Motor neuron (in vitro differentiated cells): Measurements from ENCODE around the gene DCTN1. TPM values are rescaled to one million over a fixed set of nuclear protein-coding genes. Genes with fewer than 3 reads are reported as not detected.

Experiments used
- ATAC-seq, 8 experiments: fragments of 200-7000 bp; cut with Tn5 transposase; replicated peaks in 6 of 8; 2 replicates each; pipeline ENCODE4 v1.8.0; 2021; ENCODE audit warnings: mild to moderate bottlenecking in 8 of 8, moderate library complexity in 8 of 8
- H3K27ac ChIP-seq, 2 donors: fragments of 250-450 bp; sonication (Bioruptor Pico); 2 replicates each; pipeline ENCODE4 v1.9.0; 2021; ENCODE audit warnings: antibody characterized with exemption in 2 of 2, mild to moderate bottlenecking in 2 of 2, moderate library complexity in 1 of 2
- H3K4me1 ChIP-seq, 2 donors: fragments of 250-450 bp; sonication (Bioruptor Pico); replicated peaks in 1 of 2; 2 replicates each; pipeline ENCODE4 v1.6.1; 2021; ENCODE audit warnings: antibody characterized with exemption in 2 of 2, mild to moderate bottlenecking in 2 of 2, moderate library complexity in 1 of 2
- H3K4me3 ChIP-seq, 5 donors: fragments of 250-450 bp; sonication (Bioruptor Pico); 2 replicates each; pipeline ENCODE4 v1.9.0; 2021; ENCODE audit warnings: antibody characterized with exemption in 5 of 5, mild to moderate bottlenecking in 5 of 5, moderate library complexity in 4 of 5
- WGBS, 10 experiments: fragments of 450-650 bp; shearing (Covaris generic); methylation state at CpG; one replicate each; pipeline ENCODE4 v1.0.0; 2022; 5-methylcytosine and 5-hydroxymethylcytosine counted together
- in situ Hi-C, 9 experiments: fragments of 400-800 bp; cut with MboI; loops; one replicate each; pipeline ENCODE4 v1.15.0; 2021; ENCODE audit warnings: low sequenced_read_pairs in 9 of 9, low pct_unique_long_range_greater_than_20kb in 2 of 9; ENCODE audit not compliant: unreplicated experiment in 9 of 9
- total RNA-seq, 8 experiments: library from RNA; unstranded; fragments of 300-600 nt; gene quantifications; 2 replicates each; pipeline versions ENCODE4 v1.2.3 to v1.2.4, GENCODE V29; 2022

Gene DCTN1
- total RNA-seq, 8 experiments from 2014 or later, result 92.7 to 205 (median 134) TPM

DNA sequence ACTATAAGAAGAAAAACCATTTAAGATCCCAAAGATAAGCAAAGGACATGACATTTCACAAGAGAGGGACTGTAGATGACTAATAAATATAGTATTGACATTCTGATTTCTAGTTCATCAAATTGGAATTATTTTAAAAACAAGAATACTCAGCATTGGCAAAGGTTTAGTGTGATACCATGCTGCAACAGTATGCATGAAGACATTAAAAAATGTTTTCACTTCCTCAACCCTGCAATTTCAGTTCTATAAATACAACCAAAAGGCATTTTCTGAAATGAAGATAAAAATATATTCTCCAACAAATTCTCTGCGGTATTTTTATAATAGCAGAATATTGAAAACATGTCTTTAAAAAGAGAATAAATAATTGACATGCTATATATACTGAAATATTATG, 39.2 kb upstream of the DCTN1 start:
- in situ Hi-C loops, result no loop called here
- ATAC-seq, result no peak
- Histone ChIP-seq H3K27ac (no peak overlapping the region), H3K4me3 (no peak overlapping the region), H3K4me1 (peaks cover 0 to 17% of the 10 kb centered on the region in 2 donors)
- 86 to 100% (median 100%) methylated on average over 1 of the region's 1 CpG; no CpG with 5 or more reads in 3 of the 10 experiments for WGBS, 10 experiments

DNA sequence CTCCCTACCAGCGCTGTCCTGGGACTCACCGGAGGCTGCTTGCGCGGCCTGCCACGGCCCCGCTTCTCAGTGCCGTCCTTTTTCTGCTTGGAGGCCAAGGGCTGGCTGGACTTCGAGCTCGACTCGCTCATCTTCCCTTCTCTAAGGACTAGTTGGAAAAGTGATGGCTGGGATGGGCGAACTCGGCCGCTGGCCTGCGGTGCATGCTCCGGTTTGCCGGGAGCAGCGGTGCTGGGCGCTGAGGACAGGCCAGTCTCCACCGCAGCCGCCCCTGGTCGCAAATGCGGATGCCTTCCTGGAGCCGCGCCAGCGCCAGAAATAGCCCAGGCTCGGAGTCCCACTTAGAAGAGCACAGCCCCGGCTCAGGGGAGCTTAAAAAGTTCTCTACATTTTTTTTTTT, 38.2 kb upstream of the DCTN1 start:
- in situ Hi-C loops, result no loop called here
- no peak overlapping the region for H3K4me3 ChIP-seq
- WGBS, 10 experiments, result 20 to 98% (median 83%) methylated on average over 1 to 19 of the region's 27 CpGs; no CpG with 5 or more reads in 3 of the 10 experiments

DNA sequence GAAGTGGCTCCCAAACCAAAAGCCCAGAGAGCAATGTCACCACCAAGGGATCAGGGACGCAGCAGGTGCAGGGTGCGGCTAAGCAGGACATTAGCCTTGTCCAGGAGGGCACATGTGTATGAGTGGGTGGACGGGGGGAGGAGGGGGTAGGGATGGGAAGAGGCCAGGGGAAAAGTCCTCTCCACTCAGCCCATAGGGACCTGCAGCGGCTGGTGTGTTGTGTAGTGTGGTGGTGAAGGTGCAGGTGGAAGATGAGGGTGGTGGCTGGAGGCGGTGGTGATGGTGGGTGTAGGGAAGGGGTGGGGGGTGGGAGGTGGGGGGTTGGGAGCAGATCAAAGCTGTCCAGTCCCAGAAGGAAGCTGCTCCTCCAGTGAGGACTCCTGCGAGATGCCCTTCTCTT, 37.7 kb upstream of the DCTN1 start:
- Histone ChIP-seq H3K27ac (no peak overlapping the region), H3K4me3 (no peak overlapping the region), H3K4me1 (peaks cover 0 to 17% of the 10 kb centered on the region in 2 donors)
- 100% methylated on average over 3 of the region's 6 CpGs; no CpG with 5 or more reads in 9 of the 10 experiments for WGBS, 10 experiments
- ATAC-seq, result no peak
- in situ Hi-C loops, result no loop called here

More for the DNA sequence above, 38.2 kb upstream of the DCTN1 start:
- ATAC-seq, result no peak
- Histone ChIP-seq H3K4me1 (peaks cover 0 to 17% of the 10 kb centered on the region in 2 donors), H3K27ac (no peak overlapping the region)

DNA sequence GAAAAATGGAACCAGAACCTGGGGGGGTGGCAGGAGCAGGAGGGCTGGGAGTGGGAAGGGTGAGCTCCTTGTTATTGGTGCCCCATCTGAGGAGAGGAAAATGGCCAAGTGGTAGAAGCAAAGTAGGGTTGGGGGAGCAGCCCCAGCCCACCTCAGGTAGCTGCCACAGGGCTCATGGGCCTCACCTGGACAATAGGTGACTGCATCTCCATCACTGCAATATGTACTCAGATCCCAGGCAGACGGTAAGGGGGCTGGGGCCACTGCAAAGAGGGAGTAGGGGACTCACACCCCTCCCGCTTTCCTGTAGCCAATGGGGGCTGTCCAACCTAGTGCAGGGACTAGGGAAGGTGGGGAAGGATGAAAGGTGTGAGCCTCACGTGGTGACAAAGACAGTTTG, 37.1 kb upstream of the DCTN1 start:
- in situ Hi-C loops, result no loop called here
- Histone ChIP-seq H3K4me1 (peaks cover 0 to 13% of the 10 kb centered on the region in 2 donors), H3K27ac (no peak overlapping the region), H3K4me3 (no peak overlapping the region)
- 40 to 100% methylated on average over 1 of the region's 3 CpGs; no CpG with 5 or more reads in 8 of the 10 experiments for WGBS, 10 experiments
- ATAC-seq, result no peak

DNA sequence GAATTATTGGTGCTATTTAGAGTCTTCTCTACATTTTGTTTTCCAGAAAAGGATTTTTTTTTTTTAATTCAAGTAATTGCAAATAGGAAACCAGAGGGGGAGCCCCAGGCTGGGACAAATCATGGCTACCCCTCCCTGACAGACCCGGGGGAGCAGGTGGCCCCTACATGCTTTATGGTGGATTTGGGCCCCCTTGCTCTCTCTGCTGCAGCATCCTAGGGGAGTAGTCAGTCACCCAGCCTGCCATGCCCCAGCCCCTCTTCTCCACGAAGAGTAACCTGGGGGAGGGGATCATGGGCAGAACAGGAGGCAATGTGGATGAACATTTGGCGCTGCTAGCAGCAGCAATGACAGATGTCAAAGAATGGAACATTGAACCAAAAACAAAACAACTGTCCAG, 36.7 kb upstream of the DCTN1 start:
- no peak overlapping the region for H3K27ac ChIP-seq
- H3K4me3 ChIP-seq, result no peak overlapping the region
- 0 to 100% (median 50%) methylated on average over 1 to 2 of the region's 3 CpGs; no CpG with 5 or more reads in 2 of the 10 experiments for WGBS, 10 experiments
- H3K4me1 ChIP-seq, result peaks cover 0 to 12% of the 10 kb centered on the region in 2 donors
- ATAC-seq, result no peak
- in situ Hi-C loops, result no loop called here

DNA sequence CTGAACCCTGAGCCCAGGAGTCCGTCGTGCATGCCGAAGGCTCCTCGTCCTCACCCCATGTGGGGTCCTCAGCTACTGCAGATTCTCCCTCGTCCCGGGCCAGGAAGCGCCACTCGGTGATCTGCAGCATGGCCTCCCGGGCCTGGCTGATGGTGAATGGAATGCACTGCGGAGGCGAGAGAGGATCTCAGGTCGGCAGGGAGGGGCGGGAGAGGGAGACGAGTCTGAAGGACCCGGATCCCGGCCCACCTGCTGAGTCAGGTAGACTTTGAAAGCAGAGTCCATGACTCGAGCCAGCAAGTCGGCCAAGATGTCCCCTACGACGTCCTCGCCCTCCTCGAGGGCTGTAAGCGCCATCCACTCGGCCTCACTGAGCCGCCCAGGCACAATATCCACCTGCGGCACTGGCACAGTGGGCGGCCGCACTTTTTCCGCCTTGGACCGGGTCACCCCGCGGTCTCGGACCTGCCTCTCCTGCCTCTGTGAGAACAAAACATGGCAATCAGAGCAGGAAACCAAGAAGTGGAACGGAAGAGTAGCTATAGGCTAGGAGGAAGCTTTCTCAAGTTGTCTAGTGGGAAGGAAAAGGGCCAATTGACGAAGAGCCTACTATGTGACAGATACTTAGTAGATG, 35.8 kb upstream of the DCTN1 start:
- ATAC-seq, result peak in 1 of 8 experiments; percentile 6
- Histone ChIP-seq H3K4me3 (no peak overlapping the region), H3K27ac (no peak overlapping the region), H3K4me1 (peaks cover 0 to 12% of the 10 kb centered on the region in 2 donors)
- 60 to 96% (median 83%) methylated on average over 1 to 8 of the region's 35 CpGs; no CpG with 5 or more reads in 2 of the 10 experiments for WGBS, 10 experiments
- in situ Hi-C loops, result no loop called here

DNA sequence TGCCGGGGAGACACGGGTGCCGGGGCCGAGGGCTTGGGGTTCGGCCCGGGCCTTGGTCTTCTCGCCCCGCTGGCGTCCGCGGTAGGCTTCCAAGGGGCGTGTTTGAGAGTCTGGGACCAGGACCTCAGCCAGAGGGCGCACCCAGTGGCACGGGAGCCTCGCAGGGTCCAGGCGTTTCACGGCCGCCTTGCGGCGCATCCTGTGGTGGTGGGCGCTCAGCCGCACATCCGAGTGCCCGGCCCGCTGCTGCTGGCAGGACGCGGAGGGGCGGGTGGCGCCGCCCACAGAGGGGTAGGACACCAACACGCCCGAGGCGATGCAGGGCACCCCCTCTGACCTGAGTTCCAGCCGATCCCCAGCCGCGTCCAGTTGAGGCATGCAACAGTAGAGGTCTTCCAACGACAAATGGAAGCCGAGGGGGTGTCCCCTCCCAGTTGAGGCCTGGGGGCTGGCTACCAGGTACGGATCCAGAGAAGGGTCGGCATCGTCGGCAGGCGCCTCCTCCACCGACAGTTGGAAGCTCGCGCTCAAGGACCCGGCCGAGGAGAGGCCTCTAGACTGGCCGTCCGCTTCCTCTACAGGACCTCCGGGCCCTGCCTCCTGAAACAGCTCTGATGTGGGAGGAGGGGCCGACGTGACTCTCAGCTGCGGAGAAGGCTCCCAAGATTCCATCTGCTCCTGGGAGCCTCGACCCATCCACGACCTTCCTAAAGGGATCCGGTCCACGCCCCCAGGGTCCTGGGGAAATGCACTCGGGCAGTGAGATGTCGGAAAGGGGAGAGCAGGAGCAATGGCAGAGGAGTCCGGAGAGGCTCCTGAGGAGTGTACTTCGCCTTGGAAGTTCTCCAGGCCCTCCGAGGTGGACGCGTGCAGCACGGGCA, 35.0 kb upstream of the DCTN1 start:
- H3K4me3 ChIP-seq, result no peak overlapping the region
- in situ Hi-C loops, result no loop called here
- 0 to 91% (median 40%) methylated on average over 1 to 12 of the region's 66 CpGs; no CpG with 5 or more reads in 3 of the 10 experiments for WGBS, 10 experiments
- no peak overlapping the region for H3K27ac ChIP-seq
- peaks cover 0 to 6% of the 10 kb centered on the region in 2 donors for H3K4me1 ChIP-seq
- peak in 6 of 8 experiments; percentile 32 to 84 (median 68) for ATAC-seq

DNA sequence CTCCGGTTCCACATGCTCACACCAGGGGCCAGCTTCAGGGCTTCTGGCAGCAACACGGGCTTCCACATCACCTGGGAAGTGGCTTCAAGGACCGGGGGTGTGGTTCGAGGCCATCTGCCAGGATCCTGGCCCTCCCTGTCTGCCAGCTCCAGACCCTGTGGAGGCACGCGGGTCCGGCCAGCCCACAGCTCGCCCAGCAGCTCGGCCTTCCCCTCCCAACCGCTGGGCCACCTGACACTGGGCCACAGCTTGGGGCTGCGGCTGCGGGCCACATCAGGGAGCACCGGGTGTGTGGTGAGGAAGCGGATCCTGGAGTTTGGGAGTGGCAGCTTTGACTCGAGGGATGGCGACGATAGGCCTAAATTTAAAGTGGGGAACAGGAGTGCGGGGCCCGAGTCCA, 34.3 kb upstream of the DCTN1 start:
- ATAC-seq, result peak in 3 of 8 experiments; percentile 29 to 46 (median 38)
- Histone ChIP-seq H3K4me1 (peaks cover 0 to 6% of the 10 kb centered on the region in 2 donors), H3K4me3 (no peak overlapping the region), H3K27ac (no peak overlapping the region)
- in situ Hi-C loops, result no loop called here
- WGBS, 10 experiments, result 20 to 100% (median 92%) methylated on average over 1 to 12 of the region's 19 CpGs; no CpG with 5 or more reads in 5 of the 10 experiments

DNA sequence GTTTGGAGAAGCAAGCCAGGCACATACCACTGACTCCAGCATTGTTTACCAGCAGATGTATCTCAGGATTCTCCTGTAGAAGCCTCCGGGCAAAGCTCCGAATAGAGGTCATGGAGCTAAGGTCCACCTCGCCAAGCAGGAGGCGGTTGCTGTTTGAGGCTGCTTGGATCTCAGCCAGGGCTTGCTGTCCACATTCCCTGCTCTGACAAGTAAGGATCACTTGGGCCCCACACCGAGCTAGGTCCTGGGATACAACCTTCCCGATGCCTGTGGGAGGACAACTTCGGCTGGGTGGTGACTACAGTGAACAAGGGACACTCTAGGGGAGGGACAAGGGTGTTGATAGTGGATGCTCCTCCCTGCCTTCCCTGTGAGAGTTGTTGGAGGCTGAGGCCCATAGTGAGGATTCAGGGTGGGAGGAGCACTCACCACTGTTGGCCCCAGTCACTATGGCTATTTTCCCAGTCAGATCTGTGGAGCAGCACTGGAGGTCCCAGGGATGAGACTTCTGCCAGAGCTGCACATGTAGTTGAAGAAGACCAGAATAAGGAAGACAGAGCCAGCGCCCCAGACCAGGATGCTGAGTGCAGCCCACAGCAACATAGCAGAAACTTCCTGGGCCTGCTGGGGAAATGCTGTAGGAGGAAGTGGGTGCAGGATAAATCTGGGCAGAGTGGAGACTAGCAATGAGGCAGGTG, 33.0 kb upstream of the DCTN1 start:
- in situ Hi-C loops, result no loop called here

DNA sequence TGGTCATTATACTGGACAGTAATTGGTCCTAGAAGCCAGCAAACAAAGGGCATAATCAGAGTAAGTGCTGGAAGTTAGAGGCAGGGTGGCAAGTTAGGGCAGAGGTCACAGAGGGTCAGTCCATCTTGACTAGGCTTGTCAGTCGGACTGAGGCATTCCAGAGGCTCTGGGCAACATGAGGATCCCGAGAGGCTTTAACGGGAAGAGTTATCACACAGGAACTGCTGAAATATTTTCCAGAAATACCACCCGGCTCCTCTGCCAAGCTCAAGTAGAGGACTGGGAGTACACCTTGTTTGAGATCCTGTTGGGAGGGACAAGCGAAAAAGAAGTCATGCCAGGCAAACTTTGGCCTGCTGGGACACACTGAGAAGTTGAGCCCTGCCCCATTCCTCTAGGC, 27.6 kb upstream of the DCTN1 start:
- peaks cover 2 to 5% of the 10 kb centered on the region in 2 donors for H3K4me1 ChIP-seq
- no peak for ATAC-seq
- in situ Hi-C loops, result no loop called here
- H3K4me3 ChIP-seq, result no peak overlapping the region
- 50 to 92% (median 61%) methylated on average over 1 to 5 of the region's 5 CpGs; no CpG with 5 or more reads in 5 of the 10 experiments for WGBS, 10 experiments
- no peak overlapping the region for H3K27ac ChIP-seq

More for the DNA sequence above, 33.0 kb upstream of the DCTN1 start:
- H3K27ac ChIP-seq, result no peak overlapping the region
- peak in 1 of 8 experiments; percentile 39 for ATAC-seq
- peaks cover 0 to 6% of the 10 kb centered on the region in 2 donors for H3K4me1 ChIP-seq
- H3K4me3 ChIP-seq, result no peak overlapping the region
- 57 to 100% (median 82%) methylated on average over 1 to 7 of the region's 8 CpGs; no CpG with 5 or more reads in 2 of the 10 experiments for WGBS, 10 experiments

DNA sequence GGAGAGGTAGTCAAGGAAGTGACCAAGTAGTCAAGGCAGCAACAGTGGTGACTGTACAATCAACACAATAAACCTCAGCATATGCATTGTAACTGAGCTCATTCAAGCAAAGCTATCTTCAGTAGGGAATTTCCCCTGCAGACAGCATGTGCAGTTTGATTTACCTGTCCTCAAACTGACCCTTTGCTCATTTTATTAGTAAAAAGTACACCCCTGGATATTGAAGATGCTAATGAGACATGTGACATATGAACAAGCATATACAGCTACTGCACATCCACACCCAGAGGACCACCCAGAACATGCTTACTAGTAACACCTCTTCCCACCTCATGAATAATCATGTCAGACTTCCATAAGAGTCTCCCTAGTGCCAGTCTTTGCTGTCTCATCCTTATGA, 25.9 kb upstream of the DCTN1 start:
- in situ Hi-C loops, result no loop called here
- peak; percentile 58 to 97 (median 79) for ATAC-seq
- Histone ChIP-seq H3K27ac (no peak overlapping the region), H3K4me3 (no peak overlapping the region), H3K4me1 (peaks cover 2 to 5% of the 10 kb centered on the region in 2 donors)

DNA sequence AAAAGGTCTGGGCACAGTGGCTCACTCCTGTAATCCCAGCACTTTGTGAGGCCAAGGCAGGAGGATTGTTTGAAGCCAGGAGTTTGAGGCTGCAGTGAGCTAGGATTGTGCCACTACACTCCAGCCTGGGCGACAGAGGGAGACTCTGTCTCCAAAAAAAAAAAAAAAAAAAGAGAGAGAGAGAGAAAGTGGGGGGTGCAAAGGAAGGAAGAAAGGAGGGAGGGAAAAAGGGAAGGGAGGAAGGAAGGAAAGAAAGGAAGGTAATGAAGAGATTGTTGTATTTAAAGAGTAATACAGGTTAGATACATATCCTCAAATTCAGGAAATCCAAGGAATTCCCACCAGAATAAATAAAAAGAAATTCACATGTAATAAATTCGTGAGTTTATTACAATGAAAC, 21.8 kb upstream of the DCTN1 start:
- no peak for ATAC-seq
- Histone ChIP-seq H3K4me3 (no peak overlapping the region), H3K4me1 (peaks cover 2 to 5% of the 10 kb centered on the region in 2 donors), H3K27ac (no peak overlapping the region)
- in situ Hi-C loops, result no loop called here
- 18 to 100% (median 42%) methylated on average over 1 to 2 of the region's 2 CpGs for WGBS, 10 experiments

DNA sequence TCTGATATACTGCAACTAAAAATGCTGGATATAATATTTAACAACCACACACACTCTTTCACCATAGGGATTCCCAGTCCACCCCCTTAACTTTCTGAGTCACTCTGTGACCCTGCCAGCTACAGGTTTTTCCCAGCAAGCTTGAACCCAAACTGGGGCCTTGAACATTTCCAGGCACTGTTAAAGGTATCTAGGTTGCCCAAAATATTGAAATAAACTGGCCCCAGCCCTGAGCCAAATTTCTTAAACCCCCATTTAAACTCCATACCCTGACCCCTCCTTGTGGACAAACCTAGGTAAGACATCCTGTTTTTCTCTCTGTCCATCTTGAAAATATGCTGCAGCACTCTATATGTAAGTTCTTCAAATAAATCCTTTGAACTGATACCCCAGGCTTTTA, 19.7 kb upstream of the DCTN1 start:
- Histone ChIP-seq H3K27ac (no peak overlapping the region), H3K4me1 (peaks cover 0 to 9% of the 10 kb centered on the region in 2 donors), H3K4me3 (no peak overlapping the region)
- ATAC-seq, result peak in 3 of 8 experiments; percentile 48 to 70 (median 64)
- in situ Hi-C loops, result no loop called here
